Fibroblast of lung (primary cell): ENCODE measurements around the gene CTNNA2. TPM values are rescaled to one million over a fixed set of nuclear protein-coding genes. Genes with fewer than 3 reads are reported as not detected.

Source experiments
- DNase-seq, 2 donors: peaks; one replicate each; pipeline versions ENCODE4 v3.0.0 to v3.0.0-alpha.2; 2010; ENCODE audit warnings: low read depth in 2 of 2
- H2AFZ ChIP-seq: 2 replicates; pipeline ENCODE4 v1.5.1; 2012; ENCODE audit warnings: low read length, control low read depth, inconsistent platforms
- H3K27ac ChIP-seq: 2 replicates; pipeline ENCODE4 v1.5.1; 2011; ENCODE audit warnings: low read length, control low read depth; ENCODE audit not compliant: insufficient read depth
- H3K27me3 ChIP-seq: 2 replicates; pipeline ENCODE4 v1.5.1; 2011; ENCODE audit warnings: mild to moderate bottlenecking, low read length; ENCODE audit not compliant: control insufficient read depth, insufficient read depth
- H3K36me3 ChIP-seq: 2 replicates; pipeline ENCODE4 v1.5.1; 2011; ENCODE audit warnings: low read length; ENCODE audit not compliant: control insufficient read depth, insufficient read depth
- H3K4me1 ChIP-seq: 2 replicates; pipeline ENCODE4 v1.5.1; 2011; ENCODE audit warnings: low read length; ENCODE audit not compliant: control insufficient read depth, insufficient read depth; ENCODE audit errors: extremely low read depth
- H3K4me2 ChIP-seq: 2 replicates; pipeline ENCODE4 v1.5.1; 2011; ENCODE audit warnings: low read length, control low read depth; ENCODE audit not compliant: insufficient read depth; ENCODE audit errors: extremely low read depth
- H3K4me3 ChIP-seq, 4 experiments: fragments of 200-600 bp in 1 of 4; sonication (generic) in 1 of 4; replicated peaks in 1 of 4; 2 replicates each; pipeline ENCODE4 v1.5.1; 2011 to 2016; ENCODE audit warnings: low read length in 4 of 4, low read depth in 3 of 4, mild to moderate bottlenecking in 3 of 4, control low read depth in 2 of 4, inconsistent platforms in 1 of 4, mixed read lengths in 1 of 4; ENCODE audit not compliant: insufficient read depth in 1 of 4; ENCODE audit errors: control extremely low read depth in 1 of 4
- H3K79me2 ChIP-seq: 2 replicates; pipeline ENCODE4 v1.5.1; 2012; ENCODE audit warnings: mild to moderate bottlenecking, low read length, inconsistent platforms; ENCODE audit not compliant: control insufficient read depth, insufficient read depth
- H3K9ac ChIP-seq: 2 replicates; pipeline ENCODE4 v1.5.1; 2011; ENCODE audit warnings: mild to moderate bottlenecking, low read length, control low read depth; ENCODE audit not compliant: insufficient read depth
- H3K9me3 ChIP-seq: 2 replicates; pipeline ENCODE4 v1.5.1; 2012; ENCODE audit warnings: low read depth, low read length; ENCODE audit not compliant: control insufficient read depth, insufficient read depth
- H4K20me1 ChIP-seq: 2 replicates; pipeline ENCODE4 v1.5.1; 2011; ENCODE audit warnings: low read length; ENCODE audit not compliant: control insufficient read depth, insufficient read depth; ENCODE audit errors: extremely low read depth
- EZH2 ChIP-seq: IDR thresholded peaks from 2 replicates; pipeline ENCODE4 v1.5.1; 2012; ENCODE audit warnings: low read length, control low read depth, mild to moderate bottlenecking; ENCODE audit errors: missing control alignments
- polyA plus RNA-seq, 2 donors: library from polyadenylated mRNA; depleted of rRNA in 1 of 2; stranded (reverse) in 1 of 2; unstranded in 1 of 2; fragments of >200 nt; gene quantifications; 2 replicates each; pipeline ENCODE4 v1.2.1, GENCODE V29; 2011 to 2012; ENCODE audit warnings: missing spikeins in 1 of 2
- total RNA-seq: library from RNA; depleted of rRNA; stranded (reverse); fragments of >200 nt; gene quantifications from 2 replicates; pipeline ENCODE4 v1.2.1, GENCODE V29; 2014
- TF ChIP-seq, protein P1 (sequence below), 2 donors: IDR thresholded peaks in 1 of 2; conservative IDR thresholded peaks in 1 of 2; 1 replicate in 1 of 2; 2 replicates in 1 of 2; pipeline ENCODE4 v1.5.1; 2011 to 2012; ENCODE audit warnings: low read length in 2 of 2, control low read depth in 1 of 2, inconsistent platforms in 1 of 2, low read depth in 1 of 2, mild to moderate bottlenecking in 1 of 2

CTNNA2 gene
- total and polyA plus RNA-seq, 2 donors (not counting 1 experiment from before 2014, with no cell fraction given): not detected

GRCh38 chr2:79774016-79774415 lies 261.2 kb downstream of the CTNNA2 start:
- H3K27ac ChIP-seq: no peak overlapping the region
- no peaks in the 10 kb centered on the region for H3K36me3 ChIP-seq
- H3K4me2 ChIP-seq: no peak overlapping the region
- H3K9me3 ChIP-seq: no peaks in the 10 kb centered on the region
- H3K4me1 ChIP-seq: no peaks in the 10 kb centered on the region
- H3K9ac ChIP-seq: no peak overlapping the region
- H3K79me2 ChIP-seq: no peaks in the 10 kb centered on the region
- H3K27me3 ChIP-seq: no peaks in the 10 kb centered on the region
- H4K20me1 ChIP-seq: no peaks in the 10 kb centered on the region
- no peak overlapping the region for H2AFZ ChIP-seq
- TF ChIP-seq EZH2: no peak
- TF ChIP-seq, protein P1, sequence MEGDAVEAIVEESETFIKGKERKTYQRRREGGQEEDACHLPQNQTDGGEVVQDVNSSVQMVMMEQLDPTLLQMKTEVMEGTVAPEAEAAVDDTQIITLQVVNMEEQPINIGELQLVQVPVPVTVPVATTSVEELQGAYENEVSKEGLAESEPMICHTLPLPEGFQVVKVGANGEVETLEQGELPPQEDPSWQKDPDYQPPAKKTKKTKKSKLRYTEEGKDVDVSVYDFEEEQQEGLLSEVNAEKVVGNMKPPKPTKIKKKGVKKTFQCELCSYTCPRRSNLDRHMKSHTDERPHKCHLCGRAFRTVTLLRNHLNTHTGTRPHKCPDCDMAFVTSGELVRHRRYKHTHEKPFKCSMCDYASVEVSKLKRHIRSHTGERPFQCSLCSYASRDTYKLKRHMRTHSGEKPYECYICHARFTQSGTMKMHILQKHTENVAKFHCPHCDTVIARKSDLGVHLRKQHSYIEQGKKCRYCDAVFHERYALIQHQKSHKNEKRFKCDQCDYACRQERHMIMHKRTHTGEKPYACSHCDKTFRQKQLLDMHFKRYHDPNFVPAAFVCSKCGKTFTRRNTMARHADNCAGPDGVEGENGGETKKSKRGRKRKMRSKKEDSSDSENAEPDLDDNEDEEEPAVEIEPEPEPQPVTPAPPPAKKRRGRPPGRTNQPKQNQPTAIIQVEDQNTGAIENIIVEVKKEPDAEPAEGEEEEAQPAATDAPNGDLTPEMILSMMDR (conservative IDR thresholded peaks at IDR 0.05 in 1 of 2, IDR thresholded peaks at IDR 0.05 in 1 of 2; ENCODE audit: low read depth in 1 of 2, low read length in 2 of 2): no peak
- DNase-seq: no peak
- no peak overlapping the region for H3K4me3 ChIP-seq

DNA sequence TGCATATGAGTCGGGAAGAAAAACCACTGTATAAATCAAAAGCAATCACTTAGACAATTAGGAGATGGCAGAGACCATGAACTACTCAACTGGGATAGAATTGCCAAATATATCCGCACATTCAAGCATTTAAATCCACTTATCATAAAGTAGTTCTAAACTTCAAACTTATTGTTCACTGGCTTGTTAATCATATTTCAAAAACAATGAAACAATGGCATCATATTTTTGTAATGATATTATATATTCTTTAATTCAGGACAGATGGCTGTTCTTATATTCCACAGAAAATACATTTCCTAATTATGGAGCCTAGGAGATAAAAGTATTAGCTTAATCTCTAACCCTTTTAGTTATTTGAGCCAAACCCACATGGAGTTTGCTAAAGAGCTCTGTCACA lies 263.6 kb downstream of the CTNNA2 start:
- no peak overlapping the region for H3K27ac ChIP-seq
- no peak overlapping the region for H3K9ac ChIP-seq
- H3K27me3 ChIP-seq: no peaks in the 10 kb centered on the region
- H3K36me3 ChIP-seq: no peaks in the 10 kb centered on the region
- H3K79me2 ChIP-seq: no peaks in the 10 kb centered on the region
- no peaks in the 10 kb centered on the region for H3K4me1 ChIP-seq
- TF ChIP-seq EZH2: no peak
- TF ChIP-seq, protein P1 (conservative IDR thresholded peaks at IDR 0.05 in 1 of 2, IDR thresholded peaks at IDR 0.05 in 1 of 2; ENCODE audit: low read depth in 1 of 2, low read length in 2 of 2): no peak
- no peaks in the 10 kb centered on the region for H3K9me3 ChIP-seq
- no peak overlapping the region for H2AFZ ChIP-seq
- no peak overlapping the region for H3K4me2 ChIP-seq
- H3K4me3 ChIP-seq: no peak overlapping the region
- no peak for DNase-seq
- no peaks in the 10 kb centered on the region for H4K20me1 ChIP-seq

DNA sequence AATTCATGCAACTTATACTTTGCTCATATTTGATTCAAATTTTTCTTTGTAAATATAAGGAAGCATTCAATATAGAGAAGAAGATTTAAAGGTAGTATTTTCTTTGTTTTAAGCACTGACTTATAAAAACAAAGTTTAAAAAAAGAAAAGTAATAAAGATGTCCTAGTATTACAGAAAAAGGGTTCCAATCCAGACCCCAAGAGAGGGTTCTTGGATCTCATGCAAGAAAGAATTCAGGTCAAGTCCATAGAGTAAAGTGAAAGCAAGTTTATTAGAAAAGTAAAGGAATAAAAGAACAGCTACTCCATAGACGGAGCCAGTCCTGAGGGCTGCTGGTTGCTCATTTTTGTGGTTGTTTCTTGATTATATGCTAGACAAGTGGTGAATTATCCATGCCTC lies 267.9 kb downstream of the CTNNA2 start:
- Histone ChIP-seq H3K4me3 (no peak overlapping the region), H3K4me2 (no peak overlapping the region), H3K79me2 (no peaks in the 10 kb centered on the region), H3K27me3 (no peaks in the 10 kb centered on the region), H3K27ac (no peak overlapping the region), H4K20me1 (no peaks in the 10 kb centered on the region), H3K36me3 (no peaks in the 10 kb centered on the region), H2AFZ (no peak overlapping the region), H3K9ac (no peak overlapping the region), H3K4me1 (no peaks in the 10 kb centered on the region), H3K9me3 (no peaks in the 10 kb centered on the region)
- TF ChIP-seq, protein P1 (conservative IDR thresholded peaks at IDR 0.05 in 1 of 2, IDR thresholded peaks at IDR 0.05 in 1 of 2; ENCODE audit: low read depth in 1 of 2, low read length in 2 of 2): no peak
- TF ChIP-seq EZH2: no peak
- DNase-seq: peak in 1 of 2 donors; percentile 20
